Right lobe of liver (tissue), 6 donors: ENCODE data around the gene TPRG1L. TPM values are rescaled to one million over a fixed set of nuclear protein-coding genes. Genes with fewer than 3 reads are reported as not detected.
A peak's percentile ranks its signal among the peaks of the same experiment; 100 is the strongest.

Experiments used
- ATAC-seq, 4 donors: fragments of 200-7000 bp; cut with Tn5 transposase; one replicate each; pipeline ENCODE4 v1.9.1; 2020; ENCODE audit warnings: mild to moderate bottlenecking in 4 of 4, moderate library complexity in 4 of 4
- DNase-seq, 3 donors: peaks; one replicate each; pipeline ENCODE4 v3.0.0-alpha.2; 2020
- H3K27ac ChIP-seq, 3 donors: fragments of 200-600 bp; one replicate each; pipeline ENCODE4 v1.8.0; 2022
- H3K27me3 ChIP-seq, 2 donors: fragments of 200-600 bp; one replicate each; pipeline ENCODE4 v1.8.0; 2022
- H3K36me3 ChIP-seq, 4 donors: fragments of 200-600 bp; sonication (generic) in 1 of 4; one replicate each; pipeline versions ENCODE4 v1.5.1 to v1.8.0; 2017 to 2022; ENCODE audit warnings: control low read depth in 1 of 4
- H3K4me1 ChIP-seq, 4 donors: fragments of 200-600 bp; sonication (generic) in 1 of 4; one replicate each; pipeline versions ENCODE4 v1.5.1 to v1.8.0; 2017 to 2022; ENCODE audit warnings: control low read depth in 1 of 4
- H3K4me3 ChIP-seq, 3 donors: fragments of 200-600 bp; one replicate each; pipeline ENCODE4 v1.8.0; 2022
- H3K9me3 ChIP-seq, 4 donors: fragments of 200-600 bp; sonication (generic) in 1 of 4; one replicate each; pipeline versions ENCODE4 v1.5.1 to v1.8.0; 2017 to 2022; ENCODE audit warnings: control low read depth in 1 of 4
- CTCF ChIP-seq, 4 donors: fragments of 200-600 bp in 3 of 4; fragments of 450-650 bp in 1 of 4; IDR thresholded peaks; one replicate each; pipeline versions ENCODE4 v1.5.1 to v1.8.0; 2016 to 2022; ENCODE audit warnings: antibody characterized with exemption in 4 of 4, mild to moderate bottlenecking in 2 of 4
- POLR2A ChIP-seq: fragments of 450-650 bp; IDR thresholded peaks from one replicate; pipeline ENCODE4 v1.6.1; 2017; ENCODE audit warnings: antibody characterized with exemption, mild to moderate bottlenecking
- WGBS: methylation state at CpG from one replicate; pipeline ENCODE4 v1.1.6; 2018; ENCODE audit warnings: low coverage, low lambda C conversion rate; ENCODE audit not compliant: insufficient coverage; ENCODE audit errors: missing lambda C conversion rate; 5-methylcytosine and 5-hydroxymethylcytosine counted together
- intact Hi-C, 2 donors: fragments of 100-400 bp; cut with DNase I; formaldehyde crosslinking; loops; one replicate each; pipeline versions ENCODE4 v1.11.2 to v1.14.1; 2022
- total RNA-seq, 6 experiments: library from RNA; depleted of rRNA in 2 of 6; stranded (reverse); fragments of >200 nt in 2 of 6; fragmentation: NEBNext Ultra II Directional in 3 of 6; extraction: Animal tissue kit (Norgen Biotek cat#: 25700) in 3 of 6; gene quantifications; one replicate each; pipeline versions ENCODE4 v1.1.0 to v1.2.4, GENCODE V29; 2016 to 2023
- donor health status: DM: no; HTN: yes; CAD: no.
- donor health status: DM: no; HTN: no; CAD: no.
- donor health status: DM: no; HTN: no; CAD: no.
- donor health status: DM: no; HTN: yes; CAD: no.
- donor health status: DM: no; HTN: yes; CAD: no.

The TPRG1L gene
- total RNA-seq, 6 experiments from 2014 or later = 42.5 to 54.6 (median 53.4) TPM

GRCh38 chr1:3632716-3633343 is 8.0 kb downstream of the TPRG1L start:
- ATAC-seq (no peak), DNase-seq (peak in 1 of 3 donors; percentile 43)
- Histone ChIP-seq H3K27ac (no peak overlapping the region), H3K27me3 (no peaks in the 10 kb centered on the region), H3K9me3 (no peaks in the 10 kb centered on the region), H3K4me3 (no peak overlapping the region), H3K4me1 (no peaks in the 10 kb centered on the region), H3K36me3 (peaks cover 6 to 68% (median 11%) of the 10 kb centered on the region in 4 donors)
- intact Hi-C loops = no loop called here
- WGBS = 89% methylated on average over 10 of the region's 26 CpGs
- TF ChIP-seq CTCF (IDR thresholded peaks at IDR 0.05) (no peak), POLR2A (no peak)

GRCh38 chr1:3633344-3634058 is 8.7 kb downstream of the TPRG1L start:
- H3K27ac ChIP-seq = no peak overlapping the region
- DNase-seq = peak in 2 of 3 donors; percentile 14 to 50
- intact Hi-C loops = no loop called here
- no peak overlapping the region for H3K4me3 ChIP-seq
- no peaks in the 10 kb centered on the region for H3K27me3 ChIP-seq
- 60% methylated on average over 3 of the region's 28 CpGs for WGBS
- H3K36me3 ChIP-seq = peaks cover 0 to 68% (median 9%) of the 10 kb centered on the region in 4 donors
- no peaks in the 10 kb centered on the region for H3K9me3 ChIP-seq
- TF ChIP-seq POLR2A = no peak
- no peak for TF ChIP-seq CTCF (IDR thresholded peaks at IDR 0.05)
- no peaks in the 10 kb centered on the region for H3K4me1 ChIP-seq
- ATAC-seq = no peak

GRCh38 chr1:3634059-3634800 is 9.4 kb downstream of the TPRG1L start:
- no peaks in the 10 kb centered on the region for H3K4me1 ChIP-seq
- no peaks in the 10 kb centered on the region for H3K9me3 ChIP-seq
- 96% methylated on average over 8 of the region's 22 CpGs for WGBS
- no peak for TF ChIP-seq POLR2A
- TF ChIP-seq CTCF (IDR thresholded peaks at IDR 0.05) = no peak
- H3K36me3 ChIP-seq = peaks cover 0 to 61% (median 6%) of the 10 kb centered on the region in 4 donors
- intact Hi-C loops = no loop called here
- no peak for ATAC-seq
- DNase-seq = peak in 2 of 3 donors; percentile 19 to 33
- no peaks in the 10 kb centered on the region for H3K27me3 ChIP-seq
- no peak overlapping the region for H3K27ac ChIP-seq
- no peak overlapping the region for H3K4me3 ChIP-seq

GRCh38 chr1:3636080-3636479 is 11.3 kb downstream of the TPRG1L start:
- DNase-seq = peak in 1 of 3 donors; percentile 15
- Histone ChIP-seq H3K4me1 (no peaks in the 10 kb centered on the region), H3K36me3 (peaks cover 0 to 53% (median 6%) of the 10 kb centered on the region in 4 donors), H3K27ac (no peak overlapping the region), H3K4me3 (no peak overlapping the region), H3K27me3 (no peaks in the 10 kb centered on the region), H3K9me3 (no peaks in the 10 kb centered on the region)
- intact Hi-C loops = no loop called here
- 81% methylated on average over 10 of the region's 14 CpGs for WGBS
- TF ChIP-seq CTCF (IDR thresholded peaks at IDR 0.05) (no peak), POLR2A (no peak)
- ATAC-seq = no peak
